H9 (cell line): Measurements from ENCODE around the gene DTNB. TPM values are rescaled to one million over a fixed set of nuclear protein-coding genes. Genes with fewer than 3 reads are reported as not detected.

Source experiments
- DNase-seq: peaks from one replicate; pipeline ENCODE4 v3.0.0-alpha.2; 2017
- H2AFZ ChIP-seq: one replicate; pipeline ENCODE4 v1.6.1; 2013; ENCODE audit warnings: mild to moderate bottlenecking, low read length, control low read depth, moderate library complexity
- H2AK5ac ChIP-seq: 2 replicates; pipeline ENCODE4 v1.6.1; 2013; ENCODE audit warnings: low read length, control low read depth, mixed read lengths; ENCODE audit not compliant: insufficient read length
- H2BK120ac ChIP-seq: one replicate; pipeline ENCODE4 v1.6.1; 2013; ENCODE audit warnings: low read depth, mild to moderate bottlenecking, low read length, control low read depth, inconsistent platforms; ENCODE audit not compliant: poor library complexity, severe bottlenecking
- H2BK12ac ChIP-seq: 2 replicates; pipeline ENCODE4 v1.6.1; 2013; ENCODE audit warnings: low read length, control low read depth, mixed read lengths, low read depth; ENCODE audit not compliant: insufficient read length
- H2BK15ac ChIP-seq: 2 replicates; pipeline ENCODE4 v1.6.1; 2013; ENCODE audit warnings: low read depth, low read length, control low read depth
- H2BK20ac ChIP-seq: one replicate; pipeline ENCODE4 v1.6.1; 2013; ENCODE audit warnings: low read depth, mild to moderate bottlenecking, low read length, control low read depth, inconsistent platforms; ENCODE audit not compliant: poor library complexity, severe bottlenecking
- H2BK5ac ChIP-seq: 2 replicates; pipeline ENCODE4 v1.6.1; 2013; ENCODE audit warnings: low read length, control low read depth, mixed read lengths; ENCODE audit not compliant: insufficient read length
- H3K14ac ChIP-seq: 2 replicates; pipeline ENCODE4 v1.6.1; 2013; ENCODE audit warnings: low read length, control low read depth; ENCODE audit not compliant: insufficient read depth
- H3K18ac ChIP-seq: 2 replicates; pipeline ENCODE4 v1.6.1; 2013; ENCODE audit warnings: low read depth, mild to moderate bottlenecking, mixed read lengths, low read length, control low read depth; ENCODE audit not compliant: insufficient read length
- H3K23ac ChIP-seq: 2 replicates; pipeline ENCODE4 v1.6.1; 2013; ENCODE audit warnings: low read length, control low read depth, mixed read lengths, low read depth; ENCODE audit not compliant: insufficient read length
- H3K23me2 ChIP-seq: 2 replicates; pipeline ENCODE4 v1.6.1; 2013; ENCODE audit warnings: low read depth, mild to moderate bottlenecking, mixed read lengths, low read length, control low read depth; ENCODE audit not compliant: insufficient read length, poor library complexity, severe bottlenecking
- H3K27ac ChIP-seq: 2 replicates; pipeline ENCODE4 v1.5.1; 2013; ENCODE audit warnings: low read length, control low read depth, mixed read lengths, low read depth; ENCODE audit not compliant: insufficient read length
- H3K27me3 ChIP-seq: 2 replicates; pipeline ENCODE4 v1.6.1; 2013; ENCODE audit warnings: low read length, control low read depth, inconsistent platforms; ENCODE audit not compliant: insufficient read depth
- H3K4ac ChIP-seq: 2 replicates; pipeline ENCODE4 v1.6.1; 2013; ENCODE audit warnings: low read depth, mild to moderate bottlenecking, control low read depth, inconsistent platforms, low read length, moderate library complexity
- H3K4me1 ChIP-seq: 2 replicates; pipeline ENCODE4 v1.6.1; 2013; ENCODE audit warnings: low read length, control low read depth, inconsistent platforms; ENCODE audit not compliant: insufficient read depth
- H3K4me2 ChIP-seq: 2 replicates; pipeline ENCODE4 v1.6.1; 2013; ENCODE audit warnings: low read length, control low read depth, mixed read lengths; ENCODE audit not compliant: insufficient read length, insufficient read depth
- H3K56ac ChIP-seq: 2 replicates; pipeline ENCODE4 v1.6.1; 2013; ENCODE audit warnings: low read depth, mild to moderate bottlenecking, mixed read lengths, low read length, control low read depth; ENCODE audit not compliant: insufficient read length
- H3K79me1 ChIP-seq: 2 replicates; pipeline ENCODE4 v1.6.1; 2013; ENCODE audit warnings: low read depth, mild to moderate bottlenecking, moderate library complexity, low read length, control low read depth, inconsistent platforms; ENCODE audit not compliant: insufficient read depth, poor library complexity, severe bottlenecking
- H3K79me2 ChIP-seq: 2 replicates; pipeline ENCODE4 v1.6.1; 2013; ENCODE audit warnings: low read length, control low read depth, inconsistent platforms; ENCODE audit not compliant: insufficient read depth
- H3K9ac ChIP-seq: 2 replicates; pipeline ENCODE4 v1.6.1; 2013; ENCODE audit warnings: low read length, control low read depth, mixed read lengths; ENCODE audit not compliant: insufficient read length; ENCODE audit errors: extremely low read depth
- H3K9me3 ChIP-seq: one replicate; pipeline ENCODE4 v1.6.1; 2013; ENCODE audit warnings: low read depth, low read length, inconsistent platforms; ENCODE audit not compliant: control insufficient read depth
- H3T11ph ChIP-seq: one replicate; pipeline ENCODE4 v1.6.1; 2013; ENCODE audit warnings: mild to moderate bottlenecking, low read length, control low read depth, inconsistent platforms
- H4K20me1 ChIP-seq: one replicate; pipeline ENCODE4 v1.6.1; 2013; ENCODE audit not compliant: control insufficient read depth, insufficient read length, insufficient read depth
- H4K5ac ChIP-seq: 2 replicates; pipeline ENCODE4 v1.6.1; 2013; ENCODE audit warnings: low read depth, mild to moderate bottlenecking, mixed read lengths, low read length, control low read depth; ENCODE audit not compliant: insufficient read length
- H4K8ac ChIP-seq: replicated peaks from 2 replicates; pipeline ENCODE4 v1.6.1; 2013; ENCODE audit warnings: low read length, control low read depth, mixed read lengths, low read depth; ENCODE audit not compliant: insufficient read length
- H4K91ac ChIP-seq: 2 replicates; pipeline ENCODE4 v1.6.1; 2013; ENCODE audit warnings: low read depth, mild to moderate bottlenecking, moderate library complexity, mixed read lengths, low read length, control low read depth; ENCODE audit not compliant: insufficient read length
- H3K27ac Mint-ChIP-seq, 3 experiments: 2 replicates in 2 of 3; 3 replicates in 1 of 3; pipeline ENCODE4 v1.8.0; 2020 to 2021; ENCODE audit warnings: mixed read lengths in 3 of 3, mild to moderate bottlenecking in 1 of 3, moderate library complexity in 1 of 3
- H3K27me3 Mint-ChIP-seq: 2 replicates; pipeline ENCODE4 v1.8.0; 2021; ENCODE audit warnings: low read depth, mild to moderate bottlenecking, moderate library complexity, mixed read lengths
- H3K36me3 Mint-ChIP-seq, 3 experiments: 2 replicates in 2 of 3; 3 replicates in 1 of 3; pipeline ENCODE4 v1.8.0; 2020 to 2021; ENCODE audit warnings: low read depth in 3 of 3, mixed read lengths in 3 of 3; ENCODE audit not compliant: insufficient read depth in 1 of 3
- H3K4me1 Mint-ChIP-seq, 2 experiments: 2 replicates each; pipeline ENCODE4 v1.8.0; 2020; ENCODE audit warnings: mixed read lengths in 2 of 2
- H3K4me3 Mint-ChIP-seq, 2 experiments: 2 replicates in 1 of 2; 3 replicates in 1 of 2; pipeline ENCODE4 v1.8.0; 2020 to 2021; ENCODE audit warnings: mild to moderate bottlenecking in 2 of 2, mixed read lengths in 2 of 2, moderate library complexity in 1 of 2
- H3K9me3 Mint-ChIP-seq, 2 experiments: 2 replicates in 1 of 2; 3 replicates in 1 of 2; pipeline ENCODE4 v1.8.0; 2020; ENCODE audit warnings: mild to moderate bottlenecking in 2 of 2, mixed read lengths in 2 of 2, moderate library complexity in 1 of 2
- WGBS: extraction: QIAGEN DNeasy Blood & Tissue Kit; methylation state at CpG from one replicate; pipeline ENCODE4 v1.1.7; 2013; ENCODE audit warnings: missing lambda C conversion rate, low lambda C conversion rate, mixed read lengths; ENCODE audit not compliant: insufficient read length; ENCODE audit errors: extremely low coverage; 5-methylcytosine and 5-hydroxymethylcytosine counted together
- total RNA-seq: library from RNA; stranded (reverse); gene quantifications from 2 replicates; pipeline ENCODE4 v1.2.1, GENCODE V29; 2021
- TF ChIP-seq, protein P1 (sequence below): fragments of 200-600 bp; sonication (generic); conservative IDR thresholded peaks from 3 replicates; pipeline ENCODE4 v1.8.0; 2021; ENCODE audit warnings: antibody characterized with exemption, mild to moderate bottlenecking

The DTNB gene
- total RNA-seq, 1 experiment from 2014 or later = 26.7 TPM

DNA sequence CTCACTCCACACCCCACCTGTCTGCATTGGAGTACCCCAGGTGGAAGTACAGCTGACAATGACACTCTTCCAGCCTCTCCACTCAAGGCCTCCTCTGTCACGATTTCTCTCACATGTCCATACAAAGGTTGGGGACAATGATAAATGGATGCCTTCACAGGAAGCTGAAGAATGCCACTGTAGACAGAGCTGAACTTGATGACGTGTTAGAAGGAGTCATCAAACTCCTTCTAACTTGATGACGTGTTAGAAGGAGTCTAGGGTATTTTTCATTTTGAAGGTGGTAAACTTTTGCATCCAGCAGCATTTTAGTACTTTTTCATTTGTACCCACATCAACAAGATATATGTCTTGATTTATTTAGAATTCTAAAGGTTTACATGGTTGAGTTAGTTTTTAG lies 168.2 kb downstream of the DTNB start:
- Mint-ChIP-seq H3K27me3 (no peaks in the 10 kb centered on the region), H3K4me3 (no peak overlapping the region), H3K36me3 (no peaks in the 10 kb centered on the region), H3K4me1 (no peaks in the 10 kb centered on the region), H3K9me3 (no peaks in the 10 kb centered on the region), H3K27ac (no peak overlapping the region)
- no peaks in the 10 kb centered on the region for H3K79me2 ChIP-seq
- no peaks in the 10 kb centered on the region for H3K9me3 ChIP-seq
- no peak overlapping the region for H3K18ac ChIP-seq
- no peak for DNase-seq
- H2BK15ac ChIP-seq = no peak overlapping the region
- H3K23me2 ChIP-seq = no peaks in the 10 kb centered on the region
- no peak overlapping the region for H3K9ac ChIP-seq
- no peak overlapping the region for H3K4me2 ChIP-seq
- no peak overlapping the region for H3K4ac ChIP-seq
- no peak overlapping the region for H2BK5ac ChIP-seq
- no peak overlapping the region for H2BK12ac ChIP-seq
- no peak overlapping the region for H4K8ac ChIP-seq
- no peak overlapping the region for H3K27ac ChIP-seq
- no peak overlapping the region for H4K5ac ChIP-seq
- H2AK5ac ChIP-seq = no peak overlapping the region
- H4K20me1 ChIP-seq = no peaks in the 10 kb centered on the region
- WGBS = no CpG with 5 or more reads among the region's 3 CpGs
- H3K4me1 ChIP-seq = no peaks in the 10 kb centered on the region
- H3T11ph ChIP-seq = no peak overlapping the region
- no peak overlapping the region for H4K91ac ChIP-seq
- H2BK120ac ChIP-seq = no peak overlapping the region
- no peaks in the 10 kb centered on the region for H3K27me3 ChIP-seq
- no peak overlapping the region for H3K56ac ChIP-seq
- TF ChIP-seq, protein P1, sequence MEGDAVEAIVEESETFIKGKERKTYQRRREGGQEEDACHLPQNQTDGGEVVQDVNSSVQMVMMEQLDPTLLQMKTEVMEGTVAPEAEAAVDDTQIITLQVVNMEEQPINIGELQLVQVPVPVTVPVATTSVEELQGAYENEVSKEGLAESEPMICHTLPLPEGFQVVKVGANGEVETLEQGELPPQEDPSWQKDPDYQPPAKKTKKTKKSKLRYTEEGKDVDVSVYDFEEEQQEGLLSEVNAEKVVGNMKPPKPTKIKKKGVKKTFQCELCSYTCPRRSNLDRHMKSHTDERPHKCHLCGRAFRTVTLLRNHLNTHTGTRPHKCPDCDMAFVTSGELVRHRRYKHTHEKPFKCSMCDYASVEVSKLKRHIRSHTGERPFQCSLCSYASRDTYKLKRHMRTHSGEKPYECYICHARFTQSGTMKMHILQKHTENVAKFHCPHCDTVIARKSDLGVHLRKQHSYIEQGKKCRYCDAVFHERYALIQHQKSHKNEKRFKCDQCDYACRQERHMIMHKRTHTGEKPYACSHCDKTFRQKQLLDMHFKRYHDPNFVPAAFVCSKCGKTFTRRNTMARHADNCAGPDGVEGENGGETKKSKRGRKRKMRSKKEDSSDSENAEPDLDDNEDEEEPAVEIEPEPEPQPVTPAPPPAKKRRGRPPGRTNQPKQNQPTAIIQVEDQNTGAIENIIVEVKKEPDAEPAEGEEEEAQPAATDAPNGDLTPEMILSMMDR = no peak
- no peak overlapping the region for H3K14ac ChIP-seq
- no peaks in the 10 kb centered on the region for H3K79me1 ChIP-seq
- H3K23ac ChIP-seq = no peak overlapping the region
- no peak overlapping the region for H2BK20ac ChIP-seq
- H2AFZ ChIP-seq = no peak overlapping the region
